ENCODE results near the gene ATP7A.

GRCh38 chrX:77949840-77950239, 39.3 kb downstream of the ATP7A start:
- TF ChIP-seq CTCF (IDR thresholded peaks at IDR 0.05) (no peak), EZH2 (IDR thresholded peaks at IDR 0.05) (no peak), EZH2phosphoT487 (IDR thresholded peaks at IDR 0.05) (no peak)
